ENCODE results near the gene GBGT1.

GRCh38 chr9:133155156-133155555, 8.6 kb downstream of the GBGT1 start:
- TF ChIP-seq CTCF (IDR thresholded peaks at IDR 0.05 in 4 of 5, conservative IDR thresholded peaks at IDR 0.05 in 1 of 5) (no peak), POLR2A (IDR thresholded peaks at IDR 0.05) (no peak)

Measured in gastrocnemius medialis (tissue), 4 donors.